Measurements from ENCODE around the gene FOXD1. TPM values are rescaled to one million over a fixed set of nuclear protein-coding genes. Genes with fewer than 3 reads are reported as not detected.
"Not testable (repeated sequence)": the region's sequence is repeated elsewhere in the genome, so short reads cannot be mapped to it uniquely, and the experiment has no call there.

The FOXD1 gene
- total and polyA plus RNA-seq, 4 experiments from 2014 or later: 0.08 TPM; not detected in 3

- CTCF ChIA-PET (ENCODE audit: partially characterized antibody): interaction anchor here (0.8 to 2.1 kb wide), 6 partner anchors 9 to 202 kb away, joined by 3 to 7 read pairs (median 4); no protein-coding TSS in a partner anchor
- Mint-ChIP-seq H3K36me3 (peaks cover 0 to 5% of the 10 kb centered on the region in 2 donors), H3K4me3 (no peak overlapping the region), H3K27me3 (peaks cover 69 to 74% of the 10 kb centered on the region in 2 donors), H3K27ac (no peak overlapping the region), H3K9me3 (peaks cover 0 to 6% (median 3%) of the 10 kb centered on the region in 8 donors), H3K4me1 (peaks cover 8 to 22% (median 15%) of the 10 kb centered on the region in 4 donors)
- H3K27ac ChIP-seq (ENCODE audit: low read depth, low read length): no peak overlapping the region
- H3K9me3 ChIP-seq (ENCODE audit: control insufficient read depth in 1 of 2, low read length in 2 of 2): no peaks in the 10 kb centered on the region
- no peak overlapping the region for H3K4me3 ChIP-seq (ENCODE audit: low read length in 2 of 2)
- no peak for DNase-seq
- no peaks in the 10 kb centered on the region for H3K36me3 ChIP-seq (ENCODE audit: insufficient read depth, low read length)
- H3K4me1 ChIP-seq (ENCODE audit: insufficient read depth, low read length): peaks cover 15% of the 10 kb centered on the region
- intact Hi-C loops (cut with micrococcal nuclease): no loop called here
- POLR2A ChIA-PET (ENCODE audit: partially characterized antibody): no interaction called here
- H3K27me3 ChIP-seq (ENCODE audit: insufficient read depth, low read length): peaks cover 63% of the 10 kb centered on the region
These were observed 30.3 kb downstream of the FOXD1 start for GRCh38 chr5:73418244-73418691.

GRCh38 chr5:73417303-73418034, 31.1 kb downstream of the FOXD1 start:
- Mint-ChIP-seq H3K27ac (no peak overlapping the region), H3K27me3 (peaks cover 71 to 74% of the 10 kb centered on the region in 2 donors), H3K4me3 (no peak overlapping the region), H3K36me3 (peaks cover 0 to 5% of the 10 kb centered on the region in 2 donors), H3K9me3 (peaks cover 0 to 6% (median 3%) of the 10 kb centered on the region in 8 donors), H3K4me1 (peaks cover 8 to 22% (median 15%) of the 10 kb centered on the region in 4 donors)
- ChIA-PET CTCF (ENCODE audit: partially characterized antibody) (interaction anchor here (0.9 to 1.3 kb wide), 5 partner anchors 9 to 201 kb away, joined by 3 to 4 read pairs (median 4); no protein-coding TSS in a partner anchor), POLR2A (ENCODE audit: partially characterized antibody) (no interaction called here)
- H3K27me3 ChIP-seq (ENCODE audit: insufficient read depth, low read length): peaks cover 65% of the 10 kb centered on the region
- H3K27ac ChIP-seq (ENCODE audit: low read depth, low read length): no peak overlapping the region
- H3K4me3 ChIP-seq (ENCODE audit: low read length in 2 of 2): no peak overlapping the region
- DNase-seq: no peak
- H3K9me3 ChIP-seq (ENCODE audit: control insufficient read depth in 1 of 2, low read length in 2 of 2): no peaks in the 10 kb centered on the region
- H3K36me3 ChIP-seq (ENCODE audit: insufficient read depth, low read length): no peaks in the 10 kb centered on the region
- intact Hi-C loops (cut with micrococcal nuclease): no loop called here
- peaks cover 15% of the 10 kb centered on the region for H3K4me1 ChIP-seq (ENCODE audit: insufficient read depth, low read length)

GRCh38 chr5:73415617-73416016, 33.0 kb downstream of the FOXD1 start:
- intact Hi-C loops (cut with micrococcal nuclease): no loop called here
- H3K27me3 ChIP-seq (ENCODE audit: insufficient read depth, low read length): peaks cover 49% of the 10 kb centered on the region
- H3K4me1 ChIP-seq (ENCODE audit: insufficient read depth, low read length): peaks cover 15% of the 10 kb centered on the region
- CTCF ChIA-PET (ENCODE audit: partially characterized antibody): interaction anchor here (1.0 kb wide), 1 partner anchor 10 kb away, joined by 3 read pairs; no protein-coding TSS in a partner anchor
- H3K27ac ChIP-seq (ENCODE audit: low read depth, low read length): no peak overlapping the region
- H3K9me3 ChIP-seq (ENCODE audit: control insufficient read depth in 1 of 2, low read length in 2 of 2): no peaks in the 10 kb centered on the region
- Mint-ChIP-seq H3K4me3 (no peak overlapping the region), H3K9me3 (peaks cover 0 to 4% (median 1%) of the 10 kb centered on the region in 8 donors), H3K27ac (no peak overlapping the region), H3K27me3 (peaks cover 58 to 60% of the 10 kb centered on the region in 2 donors), H3K4me1 (peaks cover 6 to 16% (median 14%) of the 10 kb centered on the region in 4 donors), H3K36me3 (peaks cover 0 to 5% of the 10 kb centered on the region in 2 donors)
- POLR2A ChIA-PET (ENCODE audit: partially characterized antibody): no interaction called here
- H3K4me3 ChIP-seq (ENCODE audit: low read length in 2 of 2): no peak overlapping the region
- DNase-seq: no peak
- no peaks in the 10 kb centered on the region for H3K36me3 ChIP-seq (ENCODE audit: insufficient read depth, low read length)

GRCh38 chr5:73415171-73415570, 33.4 kb downstream of the FOXD1 start:
- Histone ChIP-seq H3K27me3 (ENCODE audit: insufficient read depth, low read length) (peaks cover 45% of the 10 kb centered on the region), H3K4me3 (ENCODE audit: low read length in 2 of 2) (no peak overlapping the region), H3K4me1 (ENCODE audit: insufficient read depth, low read length) (peaks cover 12% of the 10 kb centered on the region), H3K36me3 (ENCODE audit: insufficient read depth, low read length) (no peaks in the 10 kb centered on the region), H3K9me3 (ENCODE audit: control insufficient read depth in 1 of 2, low read length in 2 of 2) (no peaks in the 10 kb centered on the region), H3K27ac (ENCODE audit: low read depth, low read length) (no peak overlapping the region)
- intact Hi-C loops (cut with micrococcal nuclease): no loop called here
- CTCF ChIA-PET (ENCODE audit: partially characterized antibody): no interaction called here
- Mint-ChIP-seq H3K36me3 (peaks cover 0 to 5% of the 10 kb centered on the region in 2 donors), H3K4me1 (peaks cover 3 to 11% (median 10%) of the 10 kb centered on the region in 4 donors), H3K9me3 (peaks cover 0 to 3% (median 0%) of the 10 kb centered on the region in 8 donors), H3K4me3 (no peak overlapping the region), H3K27ac (no peak overlapping the region), H3K27me3 (peaks cover 54 to 58% of the 10 kb centered on the region in 2 donors)
- POLR2A ChIA-PET (ENCODE audit: partially characterized antibody): no interaction called here
- no peak for DNase-seq

GRCh38 chr5:73412597-73412988, 36.0 kb downstream of the FOXD1 start:
- ChIA-PET POLR2A (ENCODE audit: partially characterized antibody) (no interaction called here), CTCF (ENCODE audit: partially characterized antibody) (no interaction called here)
- Histone ChIP-seq H3K4me3 (ENCODE audit: low read length in 2 of 2) (no peak overlapping the region), H3K36me3 (ENCODE audit: insufficient read depth, low read length) (no peaks in the 10 kb centered on the region), H3K27me3 (ENCODE audit: insufficient read depth, low read length) (peaks cover 23% of the 10 kb centered on the region), H3K4me1 (ENCODE audit: insufficient read depth, low read length) (no peaks in the 10 kb centered on the region), H3K9me3 (ENCODE audit: control insufficient read depth in 1 of 2, low read length in 2 of 2) (no peaks in the 10 kb centered on the region), H3K27ac (ENCODE audit: low read depth, low read length) (no peak overlapping the region)
- no peak overlapping the region for H3K27ac Mint-ChIP-seq
- peaks cover 0 to 5% of the 10 kb centered on the region in 2 donors for H3K36me3 Mint-ChIP-seq
- peaks cover 0 to 3% (median 0%) of the 10 kb centered on the region in 8 donors for H3K9me3 Mint-ChIP-seq
- no peaks in the 10 kb centered on the region for H3K4me1 Mint-ChIP-seq
- peaks cover 40% of the 10 kb centered on the region in 2 donors for H3K27me3 Mint-ChIP-seq
- intact Hi-C loops (cut with micrococcal nuclease): no loop called here
- DNase-seq: no peak
- H3K4me3 Mint-ChIP-seq: no peak overlapping the region

GRCh38 chr5:73411936-73412596, 36.5 kb downstream of the FOXD1 start:
- H3K27me3 ChIP-seq (ENCODE audit: insufficient read depth, low read length): peaks cover 18% of the 10 kb centered on the region
- H3K4me1 ChIP-seq (ENCODE audit: insufficient read depth, low read length): no peaks in the 10 kb centered on the region
- no peaks in the 10 kb centered on the region for H3K36me3 ChIP-seq (ENCODE audit: insufficient read depth, low read length)
- peaks cover 0 to 5% of the 10 kb centered on the region in 2 donors for H3K36me3 Mint-ChIP-seq
- DNase-seq: no peak
- H3K27ac ChIP-seq (ENCODE audit: low read depth, low read length): no peak overlapping the region
- H3K9me3 ChIP-seq (ENCODE audit: control insufficient read depth in 1 of 2, low read length in 2 of 2): no peaks in the 10 kb centered on the region
- no peak overlapping the region for H3K27ac Mint-ChIP-seq
- ChIA-PET POLR2A (ENCODE audit: partially characterized antibody) (no interaction called here), CTCF (ENCODE audit: partially characterized antibody) (no interaction called here)
- H3K27me3 Mint-ChIP-seq: peaks cover 35 to 36% of the 10 kb centered on the region in 2 donors
- intact Hi-C loops (cut with micrococcal nuclease): no loop called here
- no peak overlapping the region for H3K4me3 Mint-ChIP-seq
- H3K4me3 ChIP-seq (ENCODE audit: low read length in 2 of 2): no peak overlapping the region
- peaks cover 0 to under 1% (median 0%) of the 10 kb centered on the region in 4 donors for H3K4me1 Mint-ChIP-seq
- H3K9me3 Mint-ChIP-seq: peaks cover 0 to 3% (median 0%) of the 10 kb centered on the region in 8 donors

GRCh38 chr5:73409927-73410326, 38.6 kb downstream of the FOXD1 start:
- Mint-ChIP-seq H3K4me1 (peaks cover 0 to 19% (median 8%) of the 10 kb centered on the region in 4 donors), H3K27me3 (peaks cover 22 to 24% of the 10 kb centered on the region in 2 donors)
- POLR2A ChIA-PET (ENCODE audit: partially characterized antibody); H3K27me3 ChIP-seq (ENCODE audit: insufficient read depth, low read length); DNase-seq; H3K27ac ChIP-seq (ENCODE audit: low read depth, low read length); CTCF ChIA-PET (ENCODE audit: partially characterized antibody); H3K9me3 ChIP-seq (ENCODE audit: control insufficient read depth in 1 of 2, low read length in 2 of 2); H3K36me3 ChIP-seq (ENCODE audit: insufficient read depth, low read length); H3K4me3 Mint-ChIP-seq; H3K36me3 Mint-ChIP-seq; intact Hi-C loops (cut with micrococcal nuclease); H3K27ac Mint-ChIP-seq; H3K4me3 ChIP-seq (ENCODE audit: low read length in 2 of 2); H3K9me3 Mint-ChIP-seq: not testable (repeated sequence)
- H3K4me1 ChIP-seq (ENCODE audit: insufficient read depth, low read length): peaks cover 11% of the 10 kb centered on the region
